Natural killer cell treated with Interleukin-12 subunit alpha and Interleukin-12 subunit beta and Interleukin-15 and Interleukin-18, amount 100 ng/mL, for 72 hours (primary cell): ENCODE data around the gene NSUN7. TPM values are rescaled to one million over a fixed set of nuclear protein-coding genes. Genes with fewer than 3 reads are reported as not detected.
A peak's percentile ranks its signal among the peaks of the same experiment; 100 is the strongest.

Source experiments
- ATAC-seq, 2 donors: fragments of 150-1000 bp; cut with Tn5 transposase in 1 of 2; sonication (Bioruptor Pico), chemical (Tn5 transposase) in 1 of 2; 2 replicates each; pipeline ENCODE4 v1.10.0; 2021
- DNase-seq: peaks from one replicate; pipeline ENCODE4 v3.0.0; 2022; ENCODE audit warnings: low spot score
- H3K27ac Mint-ChIP-seq, 2 donors: 1 replicate in 1 of 2; 2 replicates in 1 of 2; pipeline ENCODE4 v1.8.0; 2022; ENCODE audit warnings: mixed read lengths in 2 of 2, mild to moderate bottlenecking in 1 of 2, moderate library complexity in 1 of 2
- H3K27me3 Mint-ChIP-seq, 2 donors: 1 replicate in 1 of 2; 2 replicates in 1 of 2; pipeline ENCODE4 v1.8.0; 2022; ENCODE audit warnings: mixed read lengths in 2 of 2
- H3K36me3 Mint-ChIP-seq: one replicate; pipeline ENCODE4 v1.8.0; 2022; ENCODE audit warnings: mixed read lengths
- H3K4me1 Mint-ChIP-seq, 2 donors: 1 replicate in 1 of 2; 2 replicates in 1 of 2; pipeline ENCODE4 v1.8.0; 2022; ENCODE audit warnings: low read depth in 2 of 2, mixed read lengths in 2 of 2, mild to moderate bottlenecking in 1 of 2
- H3K4me3 Mint-ChIP-seq: one replicate; pipeline ENCODE4 v1.8.0; 2022; ENCODE audit warnings: mixed read lengths
- H3K9me3 Mint-ChIP-seq: 2 replicates; pipeline ENCODE4 v1.8.0; 2022; ENCODE audit warnings: mixed read lengths
- total RNA-seq, 2 donors: library from RNA; stranded (reverse); gene quantifications; one replicate each; pipeline ENCODE4 v1.2.3, GENCODE V29; 2022

The NSUN7 gene
- total RNA-seq, 2 donors from 2014 or later, result 0.12 TPM; not detected in 1

- no peak for ATAC-seq
- H3K27me3 Mint-ChIP-seq, result peaks cover 32% of the 10 kb centered on the region in 2 donors
Observed at GRCh38 chr4:40856277-40856839, 106.6 kb downstream of the NSUN7 start.

GRCh38 chr4:40856840-40857362 lies 107.1 kb downstream of the NSUN7 start:
- Mint-ChIP-seq H3K36me3 (no peaks in the 10 kb centered on the region), H3K27me3 (peaks cover 32% of the 10 kb centered on the region in 2 donors), H3K4me1 (peaks cover 0 to 3% of the 10 kb centered on the region in 2 donors), H3K27ac (no peak overlapping the region), H3K9me3 (no peaks in the 10 kb centered on the region), H3K4me3 (no peak overlapping the region)
- ATAC-seq (peak; percentile 86 to 87), DNase-seq (no peak)

More at GRCh38 chr4:40856277-40856839, 106.6 kb downstream of the NSUN7 start:
- no peaks in the 10 kb centered on the region for H3K9me3 Mint-ChIP-seq
- peaks cover 0 to 3% of the 10 kb centered on the region in 2 donors for H3K4me1 Mint-ChIP-seq
- no peak overlapping the region for H3K4me3 Mint-ChIP-seq
- no peak overlapping the region for H3K27ac Mint-ChIP-seq
- no peaks in the 10 kb centered on the region for H3K36me3 Mint-ChIP-seq
- no peak for DNase-seq

GRCh38 chr4:40857956-40858355 lies 108.2 kb downstream of the NSUN7 start:
- peaks cover 28 to 31% of the 10 kb centered on the region in 2 donors for H3K27me3 Mint-ChIP-seq

GRCh38 chr4:40858962-40859361 lies 109.2 kb downstream of the NSUN7 start:
- Mint-ChIP-seq H3K4me3 (no peak overlapping the region), H3K27me3 (peaks cover 21 to 23% of the 10 kb centered on the region in 2 donors)

More at GRCh38 chr4:40857956-40858355, 108.2 kb downstream of the NSUN7 start:
- Mint-ChIP-seq H3K4me1 (peaks cover 0 to 3% of the 10 kb centered on the region in 2 donors), H3K9me3 (no peaks in the 10 kb centered on the region), H3K27ac (no peak overlapping the region), H3K4me3 (no peak overlapping the region), H3K36me3 (no peaks in the 10 kb centered on the region)
- DNase-seq, result no peak
- no peak for ATAC-seq

More at GRCh38 chr4:40858962-40859361, 109.2 kb downstream of the NSUN7 start:
- peaks cover 0 to 3% of the 10 kb centered on the region in 2 donors for H3K4me1 Mint-ChIP-seq
- DNase-seq (no peak), ATAC-seq (no peak)
- no peak overlapping the region for H3K27ac Mint-ChIP-seq
- no peaks in the 10 kb centered on the region for H3K36me3 Mint-ChIP-seq
- H3K9me3 Mint-ChIP-seq, result no peaks in the 10 kb centered on the region

Other genes starting within 250 kb of the NSUN7 start
- 10 to 100 TPM in 1 of 2 donors, 1 to 10 TPM in 1; 8.5 to 15.4 TPM for gene RBM47, start 120.1 kb upstream of the NSUN7 start, total RNA-seq